ENCODE measurements around the gene KIF15. TPM values are rescaled to one million over a fixed set of nuclear protein-coding genes. Genes with fewer than 3 reads are reported as not detected.

KIF15 gene
- polyA plus RNA-seq, 3 donors, result 0.15 to 0.16 TPM; not detected in 1

DNA sequence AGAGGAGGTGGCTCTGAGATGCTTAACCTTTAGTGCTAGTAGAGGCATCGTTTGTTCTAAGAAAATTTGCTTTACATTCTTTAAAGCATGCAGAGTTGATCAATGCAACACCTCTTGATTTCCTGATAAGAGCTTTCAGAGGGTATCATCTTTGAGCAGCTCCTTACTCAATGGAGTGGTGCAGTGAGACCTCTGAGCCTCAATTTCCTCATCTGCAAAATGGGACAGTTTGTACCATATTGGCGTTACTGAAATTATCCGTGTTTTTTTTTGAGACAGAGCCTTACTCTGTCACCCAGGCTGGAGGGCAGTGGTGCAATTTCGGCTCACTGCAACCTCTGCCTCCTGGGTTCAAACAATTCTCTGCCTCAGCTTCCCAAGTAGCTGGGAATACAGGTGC, 98.5 kb downstream of the KIF15 start:
- intact Hi-C loops (cut with micrococcal nuclease), result no loop called here
- Histone ChIP-seq H3K4me2 (replicated peaks; ENCODE audit: extremely low read depth, low read length, poor library complexity, severe bottlenecking) (no peak overlapping the region), H3K79me2 (ENCODE audit: insufficient read depth, low read length) (peaks cover 5% of the 10 kb centered on the region), H3K4me1 (ENCODE audit: control insufficient read depth in 1 of 2, insufficient read depth in 2 of 2, low read length in 2 of 2) (peaks cover 13 to 16% of the 10 kb centered on the region in 2 donors), H2AFZ (ENCODE audit: insufficient read depth, low read depth, low read length, poor library complexity, severe bottlenecking) (no peak overlapping the region), H3K9ac (ENCODE audit: insufficient read depth, low read length, poor library complexity, severe bottlenecking) (no peak overlapping the region), H3K27me3 (ENCODE audit: control insufficient read depth in 2 of 2, insufficient read depth in 2 of 2, low read length in 2 of 2) (no peaks in the 10 kb centered on the region), H4K20me1 (ENCODE audit: insufficient read depth, low read length) (no peaks in the 10 kb centered on the region), H3K36me3 (replicated peaks in 1 of 2; ENCODE audit: control insufficient read depth in 1 of 2, insufficient read depth in 2 of 2, low read length in 2 of 2) (peaks cover 0 to 6% of the 10 kb centered on the region in 2 donors), H3K9me3 (replicated peaks in 1 of 2; ENCODE audit: control insufficient read depth in 1 of 2, insufficient read depth in 1 of 2, low read length in 2 of 2) (peaks cover 3 to 4% of the 10 kb centered on the region in 2 donors), H3K27ac (ENCODE audit: low read depth in 1 of 2, low read length in 2 of 2) (no peak overlapping the region), H3K4me3 (replicated peaks in 1 of 3; ENCODE audit: low read depth in 2 of 3, low read length in 3 of 3) (no peak overlapping the region)
- H3K27ac Mint-ChIP-seq, result no peak overlapping the region
- H3K4me1 Mint-ChIP-seq, result peaks cover 19% of the 10 kb centered on the region
- H3K27me3 Mint-ChIP-seq (ENCODE audit: low read depth in 3 of 3), result no peaks in the 10 kb centered on the region
- peaks cover 0 to under 1% of the 10 kb centered on the region in 2 donors for H3K36me3 Mint-ChIP-seq
- TF ChIP-seq, protein P1, sequence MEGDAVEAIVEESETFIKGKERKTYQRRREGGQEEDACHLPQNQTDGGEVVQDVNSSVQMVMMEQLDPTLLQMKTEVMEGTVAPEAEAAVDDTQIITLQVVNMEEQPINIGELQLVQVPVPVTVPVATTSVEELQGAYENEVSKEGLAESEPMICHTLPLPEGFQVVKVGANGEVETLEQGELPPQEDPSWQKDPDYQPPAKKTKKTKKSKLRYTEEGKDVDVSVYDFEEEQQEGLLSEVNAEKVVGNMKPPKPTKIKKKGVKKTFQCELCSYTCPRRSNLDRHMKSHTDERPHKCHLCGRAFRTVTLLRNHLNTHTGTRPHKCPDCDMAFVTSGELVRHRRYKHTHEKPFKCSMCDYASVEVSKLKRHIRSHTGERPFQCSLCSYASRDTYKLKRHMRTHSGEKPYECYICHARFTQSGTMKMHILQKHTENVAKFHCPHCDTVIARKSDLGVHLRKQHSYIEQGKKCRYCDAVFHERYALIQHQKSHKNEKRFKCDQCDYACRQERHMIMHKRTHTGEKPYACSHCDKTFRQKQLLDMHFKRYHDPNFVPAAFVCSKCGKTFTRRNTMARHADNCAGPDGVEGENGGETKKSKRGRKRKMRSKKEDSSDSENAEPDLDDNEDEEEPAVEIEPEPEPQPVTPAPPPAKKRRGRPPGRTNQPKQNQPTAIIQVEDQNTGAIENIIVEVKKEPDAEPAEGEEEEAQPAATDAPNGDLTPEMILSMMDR (IDR thresholded peaks at IDR 0.05), result no peak
- no peak overlapping the region for H3K4me3 Mint-ChIP-seq
- 92% methylated on average over 2 of the region's 4 CpGs for WGBS (ENCODE audit: insufficient coverage)
- H3K9me3 Mint-ChIP-seq, result no peaks in the 10 kb centered on the region
- no peak for DNase-seq

DNA sequence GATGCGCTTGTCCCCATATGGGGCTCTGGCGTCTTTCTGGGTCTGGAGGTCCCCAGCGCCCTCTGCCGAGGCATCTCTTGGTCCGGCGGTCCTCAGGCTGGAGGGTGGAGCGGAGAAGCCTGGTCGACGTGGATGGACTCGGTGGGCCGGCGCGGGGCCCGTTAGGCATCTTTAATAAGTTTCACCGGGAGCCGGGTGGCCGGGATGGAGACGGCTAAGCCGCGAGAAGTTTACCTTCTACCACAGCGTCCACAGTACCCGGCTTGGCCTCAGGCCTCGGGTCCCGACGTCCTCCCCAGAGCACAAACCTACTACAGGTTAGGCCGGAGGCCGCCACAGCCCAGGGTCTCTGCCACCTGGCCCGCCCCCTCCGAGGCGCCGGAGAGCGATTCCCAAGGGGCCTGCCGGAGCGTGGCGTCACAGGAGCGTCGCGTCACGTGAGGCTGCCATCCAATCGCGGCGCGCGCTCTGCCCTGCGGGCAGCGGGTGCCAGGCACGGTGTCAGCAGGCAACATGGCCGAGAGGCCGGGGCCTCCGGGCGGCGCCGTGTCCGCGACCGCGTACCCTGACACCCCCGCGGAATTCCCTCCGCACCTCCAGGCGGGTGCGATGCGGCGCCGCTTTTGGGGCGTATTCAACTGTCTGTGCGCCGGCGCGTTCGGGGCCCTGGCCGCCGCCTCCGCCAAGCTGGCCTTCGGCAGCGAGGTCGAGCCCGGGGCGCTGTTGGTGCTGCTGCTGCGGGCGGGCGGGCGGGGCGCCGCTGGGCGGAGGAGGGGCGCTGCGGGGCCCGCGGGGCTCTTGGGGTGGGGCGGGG, 100.0 kb downstream of the KIF15 start, which contains the start of gene TMEM42:
TSS of gene TMEM42 (plus strand) at position 501 of the 814 bp plus-strand sequence. CDS start at position 514, 13 bp downstream.
- H3K4me2 ChIP-seq (replicated peaks; ENCODE audit: extremely low read depth, low read length, poor library complexity, severe bottlenecking), result peak within 1 kb of the TSS; percentile 83
- peaks cover 4 to 12% of the 10 kb centered on the region in 2 donors for H3K36me3 Mint-ChIP-seq
- intact Hi-C loops (cut with micrococcal nuclease), result no loop called here
- peak within 1 kb of the TSS; percentile 99 for H2AFZ ChIP-seq (ENCODE audit: insufficient read depth, low read depth, low read length, poor library complexity, severe bottlenecking)
- no peaks in the 10 kb centered on the region for H3K27me3 ChIP-seq (ENCODE audit: control insufficient read depth in 2 of 2, insufficient read depth in 2 of 2, low read length in 2 of 2)
- H3K27ac Mint-ChIP-seq, result peak within 1 kb of the TSS; percentile 84 to 94 (median 92)
- H3K27me3 Mint-ChIP-seq (ENCODE audit: low read depth in 3 of 3), result no peaks in the 10 kb centered on the region
- peak within 1 kb of the TSS; percentile 77 for H3K9ac ChIP-seq (ENCODE audit: insufficient read depth, low read length, poor library complexity, severe bottlenecking)
- H3K79me2 ChIP-seq (ENCODE audit: insufficient read depth, low read length), result peaks cover 5% of the 10 kb centered on the region
- no peaks in the 10 kb centered on the region for H4K20me1 ChIP-seq (ENCODE audit: insufficient read depth, low read length)
- peak within 1 kb of the TSS; percentile 63 to 82 for H3K27ac ChIP-seq (ENCODE audit: low read depth in 1 of 2, low read length in 2 of 2)
- H3K9me3 Mint-ChIP-seq, result peaks cover 0 to 5% (median 0%) of the 10 kb centered on the region in 7 donors
- peaks cover 0 to 4% of the 10 kb centered on the region in 2 donors for H3K36me3 ChIP-seq (replicated peaks in 1 of 2; ENCODE audit: control insufficient read depth in 1 of 2, insufficient read depth in 2 of 2, low read length in 2 of 2)
- H3K4me3 Mint-ChIP-seq, result peak within 1 kb of the TSS; percentile 90 to 95
- peak; percentile 86 to 90 (median 89) for DNase-seq
- TF ChIP-seq, protein P1 (IDR thresholded peaks at IDR 0.05), result no peak
- 1% methylated on average over 84 of the region's 91 CpGs for whole genome bisulfite sequencing (ENCODE audit: insufficient coverage)
- H3K4me1 Mint-ChIP-seq, result peaks cover 19% of the 10 kb centered on the region
- H3K4me3 ChIP-seq (replicated peaks in 1 of 3; ENCODE audit: low read depth in 2 of 3, low read length in 3 of 3), result peak within 1 kb of the TSS; percentile 64 to 79 (median 73)
- H3K4me1 ChIP-seq (ENCODE audit: control insufficient read depth in 1 of 2, insufficient read depth in 2 of 2, low read length in 2 of 2), result peaks cover 13 to 16% of the 10 kb centered on the region in 2 donors
- peaks cover 0 to under 1% of the 10 kb centered on the region in 2 donors for H3K9me3 ChIP-seq (replicated peaks in 1 of 2; ENCODE audit: control insufficient read depth in 1 of 2, insufficient read depth in 1 of 2, low read length in 2 of 2)
